HEK293 (cell line): Measurements from ENCODE around the gene CDKN2D.

Source experiments
- CTCF ChIP-seq: fragments of 450-650 bp; formaldehyde crosslinking; IDR thresholded peaks from 2 replicates; pipeline ENCODE4 v1.5.1; 2016; ENCODE audit warnings: missing biosample characterization, missing genetic modification characterization
- YY2 ChIP-seq: fragments of 450-650 bp; formaldehyde crosslinking; IDR thresholded peaks from 2 replicates; pipeline ENCODE4 v1.5.1; 2016; ENCODE audit warnings: missing biosample characterization, missing genetic modification characterization
- ZNF184 ChIP-seq: fragments of 450-650 bp; IDR thresholded peaks from 2 replicates; pipeline ENCODE4 v1.5.1; 2018; ENCODE audit warnings: missing biosample characterization, mild to moderate bottlenecking, missing genetic modification characterization
- ZNF280D ChIP-seq: fragments of 450-650 bp; formaldehyde crosslinking; IDR thresholded peaks from 2 replicates; pipeline ENCODE4 v1.5.1; 2016; ENCODE audit warnings: missing biosample characterization, missing genetic modification characterization
- ZNF292 ChIP-seq: fragments of 450-650 bp; formaldehyde crosslinking; IDR thresholded peaks from 2 replicates; pipeline ENCODE4 v1.5.1; 2016; ENCODE audit warnings: low read depth, missing biosample characterization, missing genetic modification characterization, borderline replicate concordance
- ZNF311 ChIP-seq: fragments of 450-650 bp; formaldehyde crosslinking; IDR thresholded peaks from 2 replicates; pipeline ENCODE4 v1.5.1; 2017; ENCODE audit warnings: missing biosample characterization, missing genetic modification characterization, borderline replicate concordance

GRCh38 chr19:10593820-10594637 is 25.2 kb upstream of the CDKN2D start:
- TF ChIP-seq CTCF: no peak
- no peak for TF ChIP-seq ZNF184
- TF ChIP-seq YY2: no peak
- no peak for TF ChIP-seq ZNF280D (tag by site-specific recombination)
- TF ChIP-seq ZNF292 (tag by site-specific recombination): no peak
- no peak for TF ChIP-seq ZNF311 (tag by site-specific recombination)
